ENCODE results near the gene SNX33.

The SNX33 gene

DNA sequence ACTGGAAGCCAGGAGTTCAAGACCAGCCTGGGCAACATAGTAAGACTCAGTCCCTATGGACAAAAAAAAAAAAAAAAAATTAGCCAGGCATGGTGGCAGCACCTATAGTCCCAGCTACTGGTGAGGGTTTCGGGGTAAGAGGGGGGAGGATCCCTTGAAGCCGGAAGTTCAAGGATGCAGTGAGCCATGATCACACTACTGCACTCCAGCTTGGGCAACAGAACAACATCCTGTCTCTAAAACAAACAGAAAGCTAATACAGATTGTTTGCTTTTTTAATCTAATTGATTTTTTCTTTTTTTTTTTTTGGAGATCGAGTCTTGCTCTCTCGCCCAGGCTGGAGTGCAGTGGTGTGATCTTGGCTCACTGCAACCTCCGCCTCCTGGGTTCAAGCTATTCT is 6.1 kb upstream of the SNX33 start:
- DNase-seq = no peak

DNA sequence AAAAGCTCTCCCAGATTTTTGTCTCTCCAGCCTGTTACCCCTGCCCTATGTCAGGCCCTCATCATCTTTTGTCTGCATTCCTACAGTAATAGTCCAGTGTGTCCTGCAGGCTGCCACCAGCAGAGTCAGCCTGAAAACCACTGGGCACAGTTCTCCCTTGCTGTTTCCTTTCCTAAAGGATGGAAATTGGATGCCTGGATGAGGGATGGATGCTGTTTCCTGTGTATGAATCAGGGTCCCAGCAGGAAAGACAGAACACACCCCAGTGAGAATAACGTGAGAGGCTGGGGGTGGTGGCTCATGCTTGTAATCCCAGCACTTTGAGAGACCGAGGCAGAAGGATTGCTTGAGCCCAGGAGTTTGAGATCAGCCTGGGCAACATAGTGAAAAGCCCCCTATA is 3.3 kb upstream of the SNX33 start:
- no peak for DNase-seq

DNA sequence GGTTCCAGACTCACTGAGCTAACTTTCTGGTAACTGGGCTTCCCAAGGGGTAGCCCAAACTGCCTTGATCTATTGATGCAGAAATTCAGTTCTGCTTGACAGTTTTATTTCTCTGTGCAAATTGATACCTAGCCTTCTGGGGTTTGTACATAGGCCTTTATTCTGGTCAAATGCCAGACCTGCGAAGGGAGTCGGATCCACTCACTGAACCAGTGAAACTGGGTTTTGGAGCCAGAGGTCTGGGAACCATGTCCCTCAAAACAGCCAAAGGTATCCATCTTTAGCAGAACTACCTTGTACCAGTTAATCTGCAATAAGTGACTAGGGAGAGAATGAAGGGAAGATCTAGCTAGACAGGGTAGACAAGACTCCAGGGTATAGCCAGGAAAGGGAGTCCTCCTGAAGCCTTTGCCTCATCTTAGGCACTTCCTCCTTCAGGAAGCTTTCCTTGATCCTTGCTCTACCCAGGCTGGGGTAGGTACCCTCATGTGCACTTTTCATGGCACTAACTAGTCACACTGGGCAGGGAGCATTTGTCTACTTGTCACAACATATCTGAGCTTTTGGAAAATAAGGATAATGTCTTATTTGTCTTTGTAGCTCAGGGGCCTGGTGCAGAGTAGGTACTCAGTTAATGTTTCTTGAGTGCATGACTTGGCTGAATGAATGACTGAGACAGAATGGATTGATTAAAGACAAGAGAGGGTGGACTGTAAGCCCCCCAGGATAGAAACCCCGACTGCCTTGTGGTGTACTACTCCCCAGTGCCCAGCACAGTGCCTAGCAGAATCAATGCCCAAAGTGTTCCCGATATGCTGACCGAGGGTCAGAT is 1.4 kb upstream of the SNX33 start:
- no peak for DNase-seq

DNA sequence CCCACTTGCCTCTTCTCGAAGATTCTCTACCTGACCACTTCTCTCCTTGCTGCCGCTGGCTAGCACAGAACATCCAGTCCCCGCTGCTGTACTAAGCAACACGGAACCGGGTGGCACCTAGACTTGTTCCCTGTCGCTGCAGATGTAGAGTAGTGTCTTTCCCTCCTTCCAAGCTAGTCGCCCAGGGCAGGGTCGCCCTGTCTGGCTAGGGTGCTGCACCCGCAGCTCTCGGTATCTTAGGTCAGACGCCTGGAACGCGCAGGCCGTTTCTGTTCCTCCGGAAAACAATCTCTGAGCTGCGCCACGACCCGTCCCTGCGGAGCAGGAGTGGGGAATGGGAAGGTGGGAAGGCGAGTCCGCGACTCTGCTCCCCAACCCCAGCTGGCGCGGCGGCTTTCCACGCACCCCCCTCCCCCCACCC is 758 bp upstream of the SNX33 start:
- no peak for DNase-seq

DNA sequence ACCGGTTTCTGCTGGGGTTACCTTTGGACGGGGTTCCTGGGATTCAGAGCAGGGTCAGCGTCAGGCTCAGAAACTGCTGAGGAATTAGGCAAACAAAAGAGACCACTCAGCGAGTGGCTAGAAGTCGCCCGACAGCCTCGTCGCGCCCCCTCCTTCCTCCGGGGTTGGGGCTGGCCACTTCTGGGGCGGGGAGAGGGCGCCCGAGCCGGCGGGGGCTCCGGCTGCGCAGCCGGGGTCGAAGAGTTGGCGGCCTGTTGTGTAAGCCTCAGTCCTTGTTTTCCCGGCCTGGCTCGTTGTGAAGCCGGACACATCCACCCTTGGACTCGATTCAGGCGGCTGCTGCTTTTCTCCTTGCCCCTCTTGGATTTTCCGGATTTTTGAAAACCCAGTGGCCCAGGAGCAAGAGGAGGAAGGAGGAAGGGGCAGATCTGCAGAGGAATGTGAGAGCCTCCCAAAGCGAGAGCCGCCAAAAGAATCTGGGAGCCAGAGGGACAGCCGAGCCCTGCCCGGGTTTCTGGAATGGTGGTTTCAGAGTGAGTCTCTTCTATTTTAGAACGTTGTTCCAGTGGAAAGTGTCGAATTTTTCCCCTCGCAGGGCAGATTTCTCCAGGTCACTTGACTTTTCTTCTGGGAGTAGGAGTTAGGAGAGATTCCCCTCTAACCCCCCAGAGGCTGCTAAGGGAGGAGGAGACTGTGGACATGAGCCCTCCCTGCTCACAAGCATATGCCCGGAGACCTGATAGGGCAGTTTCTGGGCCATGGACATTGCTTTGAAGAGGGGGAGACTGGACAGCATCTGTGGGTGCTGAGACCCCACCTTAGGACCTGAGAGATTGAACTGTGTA is 666 bp downstream of the SNX33 start:
- DNase-seq = no peak

DNA sequence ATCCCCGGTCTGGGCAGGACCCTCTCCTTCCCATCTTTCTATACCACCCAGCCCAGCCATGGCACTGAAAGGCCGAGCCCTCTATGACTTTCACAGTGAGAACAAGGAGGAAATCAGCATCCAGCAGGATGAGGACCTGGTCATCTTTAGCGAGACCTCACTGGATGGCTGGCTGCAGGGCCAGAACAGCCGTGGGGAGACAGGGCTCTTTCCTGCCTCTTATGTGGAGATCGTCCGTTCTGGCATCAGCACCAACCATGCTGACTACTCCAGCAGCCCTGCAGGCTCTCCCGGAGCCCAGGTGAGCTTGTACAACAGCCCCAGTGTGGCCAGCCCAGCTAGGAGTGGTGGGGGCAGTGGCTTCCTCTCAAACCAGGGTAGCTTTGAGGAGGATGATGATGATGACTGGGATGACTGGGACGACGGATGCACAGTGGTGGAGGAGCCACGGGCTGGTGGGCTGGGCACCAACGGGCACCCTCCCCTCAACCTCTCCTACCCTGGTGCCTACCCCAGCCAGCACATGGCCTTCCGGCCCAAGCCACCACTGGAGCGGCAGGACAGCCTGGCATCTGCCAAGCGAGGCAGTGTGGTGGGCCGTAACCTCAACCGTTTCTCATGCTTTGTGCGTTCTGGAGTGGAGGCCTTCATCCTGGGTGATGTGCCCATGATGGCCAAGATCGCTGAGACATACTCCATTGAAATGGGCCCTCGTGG is 1.5 kb downstream of the SNX33 start:
- no peak for DNase-seq

DNA sequence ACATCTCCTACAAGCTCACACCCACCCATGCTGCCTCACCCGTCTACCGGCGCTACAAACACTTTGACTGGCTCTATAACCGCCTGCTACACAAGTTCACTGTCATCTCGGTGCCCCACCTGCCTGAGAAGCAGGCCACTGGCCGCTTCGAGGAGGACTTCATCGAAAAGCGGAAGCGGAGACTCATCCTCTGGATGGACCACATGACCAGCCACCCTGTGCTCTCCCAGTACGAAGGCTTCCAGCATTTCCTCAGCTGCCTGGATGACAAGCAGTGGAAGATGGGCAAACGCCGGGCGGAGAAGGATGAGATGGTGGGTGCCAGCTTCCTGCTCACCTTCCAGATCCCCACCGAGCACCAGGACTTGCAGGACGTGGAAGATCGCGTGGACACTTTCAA is 2.1 kb downstream of the SNX33 start:
- DNase-seq = no peak

DNA sequence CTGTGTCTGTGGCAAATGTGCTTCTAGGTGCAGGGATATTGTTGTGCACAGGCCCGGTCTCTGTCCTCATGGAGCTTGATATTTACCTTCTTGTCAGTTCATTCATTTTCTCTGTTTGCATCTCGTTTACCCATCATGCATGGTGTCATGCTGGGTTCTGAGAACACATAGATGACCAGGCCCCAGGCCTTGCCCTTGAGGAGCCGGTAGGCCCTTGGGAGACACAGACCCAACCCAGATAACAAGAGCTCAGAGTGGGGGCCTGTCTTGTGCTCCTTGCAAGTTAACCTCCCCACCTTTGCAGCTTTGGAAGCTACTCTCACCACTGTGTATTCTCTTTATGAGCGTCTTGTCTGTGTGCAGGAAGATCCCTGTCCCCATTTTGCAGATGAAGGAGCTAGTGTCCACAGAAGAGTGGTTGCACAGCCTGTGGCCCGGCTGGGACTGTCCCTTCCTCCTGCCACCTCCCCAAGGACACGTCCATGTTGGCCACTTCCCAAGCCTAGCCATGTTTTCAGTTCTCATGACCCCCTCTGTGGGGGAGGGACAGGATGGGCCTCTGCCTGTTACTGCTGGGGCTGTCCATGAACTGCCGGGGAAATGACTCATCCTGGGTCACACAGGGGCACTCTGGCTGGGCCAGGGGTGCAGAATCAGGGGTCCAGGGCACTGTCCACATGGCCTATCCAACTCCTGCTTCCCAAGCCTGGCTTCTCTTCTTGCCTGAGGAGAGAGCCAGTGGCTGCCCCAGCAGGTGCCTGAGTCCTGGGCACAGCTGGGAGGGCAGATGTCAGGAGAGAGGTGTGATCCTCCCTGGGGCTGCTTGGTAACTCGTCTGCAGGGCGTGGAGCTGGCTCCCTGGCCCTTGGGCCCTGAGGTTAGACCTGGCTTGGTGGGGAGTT is 3.4 kb downstream of the SNX33 start:
- DNase-seq = no peak

DNA sequence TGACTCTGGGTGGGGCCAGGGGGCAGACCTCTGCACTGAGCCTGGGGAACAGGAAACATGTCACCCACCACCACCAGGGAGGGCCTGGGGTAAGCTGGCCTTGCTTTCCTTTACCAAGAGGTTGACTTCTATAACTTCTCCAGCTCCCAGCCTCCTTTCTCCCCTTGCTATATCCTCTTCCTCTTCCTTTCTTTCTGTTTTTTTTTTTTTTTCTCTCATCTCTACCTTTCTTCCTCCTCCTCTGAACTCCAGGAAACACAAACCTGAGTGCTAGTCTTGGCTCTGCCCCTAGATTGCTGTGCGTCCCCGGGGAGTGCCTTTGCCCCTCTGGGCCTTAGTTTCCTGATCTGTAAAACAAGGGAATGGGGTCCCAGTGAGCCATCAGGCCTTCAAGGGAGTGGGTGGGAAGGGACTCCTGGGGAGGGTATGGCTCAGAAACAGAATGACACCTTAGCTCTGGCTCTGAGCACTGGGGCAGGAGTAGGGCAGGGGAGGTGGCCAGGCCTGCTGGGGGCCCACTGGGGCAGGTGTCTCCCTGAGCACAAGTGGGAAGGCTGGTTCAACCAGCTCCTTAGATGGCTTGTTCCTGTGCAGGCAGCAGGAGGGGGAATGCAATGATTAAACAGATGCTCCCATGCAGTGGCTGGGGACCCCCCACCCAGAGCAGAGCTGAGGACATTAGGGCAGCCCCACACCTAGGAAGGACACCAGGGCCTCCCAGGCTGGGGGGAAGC is 4.3 kb downstream of the SNX33 start:
- no peak for DNase-seq

DNA sequence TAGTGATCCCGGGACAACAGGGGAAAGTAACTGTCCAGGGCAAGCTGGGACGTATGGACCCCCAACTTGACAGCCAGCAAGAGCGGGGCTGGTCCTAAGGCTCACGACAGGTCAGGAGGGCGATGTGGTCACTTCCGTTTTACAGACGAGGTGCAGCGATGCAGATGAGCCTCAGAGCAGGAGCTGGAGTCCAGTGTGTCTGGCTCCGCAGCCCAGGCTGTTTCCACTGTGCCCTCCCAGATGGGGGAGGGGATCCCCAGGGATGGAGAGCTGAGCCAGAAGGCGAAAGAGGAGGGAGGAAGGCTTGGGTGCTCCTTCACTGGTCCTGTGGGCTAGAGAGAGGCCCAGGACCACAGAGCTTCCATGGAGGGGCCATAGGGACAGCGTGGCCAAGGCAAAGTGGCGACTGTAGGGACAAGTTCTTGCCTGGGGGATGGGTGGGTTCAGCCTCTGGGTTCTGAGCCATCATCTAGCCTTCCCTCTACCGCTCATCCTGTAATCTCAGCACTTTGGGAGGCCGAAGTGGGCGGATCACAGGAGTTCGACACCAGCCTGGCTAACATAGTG is 5.7 kb downstream of the SNX33 start:
- no peak for DNase-seq

DNA sequence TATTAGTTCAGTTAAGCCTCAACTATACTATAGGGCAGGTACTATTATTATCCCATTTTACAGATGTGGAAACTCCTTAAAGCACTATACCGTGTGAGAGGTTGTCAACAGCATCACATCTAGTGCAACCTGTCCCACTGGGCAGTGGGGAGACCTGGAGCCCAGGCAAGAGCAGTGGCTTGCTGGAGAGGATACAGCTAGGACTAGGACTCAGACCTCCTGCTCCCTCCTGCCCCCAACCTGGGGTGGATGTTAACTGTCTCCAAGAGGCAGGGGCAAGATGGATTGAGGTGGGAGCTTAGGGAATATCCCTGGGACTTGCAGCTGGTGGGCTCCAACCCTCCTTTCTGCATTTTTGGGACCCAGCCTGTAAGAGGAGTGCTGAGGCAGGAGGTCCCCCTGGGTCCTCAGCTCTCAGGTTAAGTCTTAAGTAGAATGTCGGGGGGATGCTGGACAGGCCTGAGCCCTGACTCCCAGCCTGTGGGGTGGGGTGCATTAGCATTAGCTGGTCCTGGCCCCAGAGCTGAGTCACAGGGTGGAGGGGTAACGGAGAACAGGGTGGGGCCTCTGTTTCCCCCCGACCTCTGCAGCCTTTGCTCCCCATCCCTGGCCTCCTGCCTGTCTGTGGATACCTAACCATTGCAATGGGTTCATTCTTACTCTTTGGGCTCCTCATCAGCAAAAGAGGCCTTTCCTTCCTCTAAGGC is 6.6 kb downstream of the SNX33 start:
- no peak for DNase-seq

DNA sequence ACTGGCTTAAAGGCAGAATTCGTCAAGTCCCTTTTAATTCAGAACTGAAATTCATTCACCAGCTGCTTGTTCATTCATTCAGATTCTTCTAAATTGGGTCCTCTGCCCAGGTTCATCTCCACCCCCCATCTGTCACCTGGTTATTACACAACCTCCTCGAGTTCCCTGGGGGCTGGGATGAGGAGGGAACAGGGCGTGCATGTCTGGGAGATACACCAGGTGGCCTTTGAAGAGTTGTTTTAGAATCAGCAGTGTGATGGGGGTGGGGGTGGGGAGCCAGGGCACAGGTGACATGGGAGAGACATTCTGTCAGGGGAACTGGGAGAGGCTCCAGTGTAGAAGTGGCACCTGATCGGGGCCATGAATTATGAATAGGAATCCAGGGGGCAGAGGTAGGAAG is 8.2 kb downstream of the SNX33 start:
- peak; percentile 58 for DNase-seq

DNA sequence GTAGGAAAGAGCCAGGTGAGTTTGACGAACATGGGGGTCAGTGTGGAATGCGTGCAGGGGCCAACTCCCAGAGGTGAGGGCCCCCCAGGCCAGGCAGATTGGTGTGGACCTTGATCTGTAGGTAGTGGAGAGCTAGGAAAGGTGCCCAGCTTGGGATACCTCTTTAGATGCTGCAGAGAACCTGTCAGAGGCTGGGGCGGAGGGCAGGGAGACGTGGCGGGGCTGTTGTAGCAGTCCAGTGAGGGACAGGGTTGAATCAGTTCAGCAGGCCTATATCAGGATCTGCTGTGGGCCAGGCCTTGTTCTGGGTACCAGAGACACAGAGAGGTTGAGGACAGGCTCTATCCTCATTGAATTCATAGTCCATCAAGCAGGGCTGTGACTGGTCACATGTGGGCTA is 8.6 kb downstream of the SNX33 start:
- DNase-seq = no peak

DNA sequence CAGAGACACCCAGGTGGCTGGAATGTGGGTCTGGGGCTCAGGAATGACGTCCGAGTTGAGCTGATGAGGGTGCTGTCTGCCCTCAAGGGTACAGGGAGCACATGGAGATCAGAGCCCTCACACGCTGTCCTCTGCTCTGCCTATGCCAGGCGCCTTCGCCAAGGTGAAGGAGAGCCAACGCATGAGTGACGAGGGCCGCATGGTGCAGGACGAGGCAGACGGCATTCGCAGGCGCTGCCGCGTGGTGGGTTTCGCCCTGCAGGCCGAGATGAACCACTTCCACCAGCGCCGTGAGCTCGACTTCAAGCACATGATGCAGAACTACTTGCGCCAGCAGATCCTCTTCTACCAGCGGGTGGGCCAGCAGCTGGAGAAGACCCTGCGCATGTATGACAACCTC is 9.1 kb downstream of the SNX33 start:
- no peak for DNase-seq

DNA sequence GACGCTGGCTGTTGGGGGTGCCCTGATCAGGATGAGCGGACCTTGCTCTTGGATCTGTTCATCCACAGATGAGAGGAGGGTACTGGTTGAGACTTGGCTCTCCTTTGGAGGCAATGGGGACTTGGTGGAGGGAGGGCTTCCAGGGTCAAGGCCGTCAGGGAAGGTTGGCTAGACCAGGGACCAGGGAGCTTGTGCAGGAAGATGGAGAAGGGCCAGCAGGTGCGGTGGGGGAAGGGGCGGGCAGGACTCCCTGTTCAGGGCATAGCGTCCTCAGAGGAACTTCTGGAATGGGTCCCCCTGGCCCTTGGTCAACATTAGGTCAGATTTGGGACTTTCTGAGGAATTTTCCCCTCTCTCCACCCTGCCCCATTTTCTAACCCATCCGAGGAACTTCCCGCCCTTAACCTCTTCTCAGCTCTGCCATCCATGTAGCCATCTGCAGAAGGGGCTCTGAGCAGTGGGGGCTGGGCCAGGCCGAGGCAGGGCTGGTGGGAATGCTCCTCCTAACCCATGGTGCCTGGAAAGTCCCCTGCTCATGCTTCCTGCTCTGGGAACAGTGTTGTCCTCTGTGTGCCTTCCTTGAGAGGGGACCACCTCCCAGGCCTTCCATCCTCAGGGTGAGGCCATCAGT is 11.5 kb downstream of the SNX33 start:
- no peak for DNase-seq

DNA sequence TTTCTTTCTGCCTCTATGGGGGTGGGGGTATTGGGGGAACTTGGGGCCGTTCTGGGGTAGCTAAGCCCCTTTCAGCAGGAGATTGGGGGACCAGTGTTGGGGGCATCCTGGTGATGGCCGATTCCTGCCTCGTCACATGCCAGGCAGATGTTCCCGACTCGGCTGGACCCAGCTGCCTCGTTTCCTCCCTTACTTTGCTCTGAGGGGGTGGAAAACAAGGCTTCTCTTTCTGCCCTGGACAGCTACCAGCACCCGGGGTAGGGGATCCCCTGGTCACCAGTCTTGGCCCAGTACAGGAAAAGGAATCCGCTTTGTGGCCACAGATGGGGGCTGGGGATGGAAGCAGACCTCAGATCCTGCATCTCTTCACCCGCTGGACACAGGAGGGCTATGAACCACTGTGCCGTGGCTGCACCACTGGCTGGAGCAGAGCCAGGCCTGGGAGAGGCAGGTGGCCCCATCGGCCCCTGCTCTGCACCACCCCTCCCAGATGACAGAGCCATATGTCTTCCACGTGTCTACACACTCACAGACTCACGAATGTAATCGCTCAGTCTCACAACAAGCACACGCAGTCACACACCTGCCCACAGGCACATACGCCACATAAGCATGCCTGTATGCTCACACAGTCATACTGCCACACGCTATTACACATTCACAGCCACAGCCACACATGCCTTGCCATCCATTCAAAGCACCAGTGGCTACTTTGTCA is 12.4 kb downstream of the SNX33 start:
- DNase-seq = no peak

DNA sequence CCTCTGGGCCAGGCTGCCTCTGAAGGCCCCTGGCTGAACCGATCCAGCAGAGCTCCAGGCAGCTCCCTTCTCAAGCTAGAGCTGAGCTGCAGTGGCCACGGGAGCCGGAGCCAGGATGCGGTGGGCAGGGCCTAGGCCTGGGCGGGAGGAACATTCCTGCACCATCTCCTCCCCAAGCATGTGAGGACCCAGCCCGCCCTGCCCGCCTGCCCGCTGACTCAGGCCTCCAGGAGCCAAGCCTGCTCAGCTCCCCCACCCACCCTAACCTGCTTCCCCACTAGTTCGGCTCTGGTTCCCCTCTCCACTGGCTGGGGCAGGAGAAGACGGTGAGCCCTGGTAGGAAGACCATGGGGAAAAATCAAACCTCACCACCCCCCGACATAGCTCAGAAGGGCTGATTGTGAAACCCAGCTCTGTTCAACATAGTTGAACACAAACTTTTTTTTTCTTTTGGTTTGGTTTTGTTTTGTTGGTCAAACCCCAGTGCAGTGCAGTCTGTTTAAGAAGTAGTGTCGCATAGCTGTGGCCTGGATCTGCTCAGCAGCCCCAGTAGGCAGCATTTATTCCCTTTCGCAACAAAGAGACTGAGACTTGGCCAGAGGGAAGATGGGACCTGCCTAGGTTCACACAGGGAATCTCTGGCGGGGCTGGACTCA is 13.5 kb downstream of the SNX33 start:
- no peak for DNase-seq

DNA sequence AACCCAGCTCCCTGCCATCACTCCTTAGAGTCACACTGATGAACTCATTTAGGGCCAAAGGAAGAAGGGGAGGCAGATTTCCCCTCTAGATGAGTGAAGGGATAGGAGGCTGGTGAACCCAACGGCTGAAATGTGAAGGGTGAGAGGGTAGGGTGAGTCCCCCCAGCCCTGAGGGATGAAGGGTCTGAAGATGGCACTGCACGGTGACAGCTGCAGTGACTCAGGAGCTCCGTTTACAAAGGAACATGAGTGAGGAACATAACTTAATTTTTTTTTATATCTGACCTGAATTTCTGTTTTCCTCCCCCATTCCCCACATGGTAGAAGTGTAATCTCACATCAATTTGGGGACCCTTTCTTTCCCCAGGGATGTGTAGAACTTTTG is 14.0 kb downstream of the SNX33 start:
- no peak for DNase-seq
